Mesenteric fat pad (tissue), 1 donor: ENCODE results near the gene MIF. TPM values are rescaled to one million over a fixed set of nuclear protein-coding genes. Genes with fewer than 3 reads are reported as not detected.
"Not testable (repeated sequence)": the region's sequence is repeated elsewhere in the genome, so short reads cannot be mapped to it uniquely, and the experiment has no call there.

Experiments
- DNase-seq: peaks from one replicate; pipeline ENCODE4 v3.0.0-alpha.2; 2020; ENCODE audit warnings: low spot score
- total RNA-seq: library from RNA; stranded (reverse); fragmentation: NEBNext Ultra II Directional; extraction: Animal tissue kit (Norgen Biotek cat#: 25700); gene quantifications from one replicate; pipeline ENCODE4 v1.2.1, GENCODE V29; 2021
- donor health status: DM: yes; HTN: yes; CAD: no.

The MIF gene
- total RNA-seq, 1 donor from 2014 or later, result 319 TPM

DNA sequence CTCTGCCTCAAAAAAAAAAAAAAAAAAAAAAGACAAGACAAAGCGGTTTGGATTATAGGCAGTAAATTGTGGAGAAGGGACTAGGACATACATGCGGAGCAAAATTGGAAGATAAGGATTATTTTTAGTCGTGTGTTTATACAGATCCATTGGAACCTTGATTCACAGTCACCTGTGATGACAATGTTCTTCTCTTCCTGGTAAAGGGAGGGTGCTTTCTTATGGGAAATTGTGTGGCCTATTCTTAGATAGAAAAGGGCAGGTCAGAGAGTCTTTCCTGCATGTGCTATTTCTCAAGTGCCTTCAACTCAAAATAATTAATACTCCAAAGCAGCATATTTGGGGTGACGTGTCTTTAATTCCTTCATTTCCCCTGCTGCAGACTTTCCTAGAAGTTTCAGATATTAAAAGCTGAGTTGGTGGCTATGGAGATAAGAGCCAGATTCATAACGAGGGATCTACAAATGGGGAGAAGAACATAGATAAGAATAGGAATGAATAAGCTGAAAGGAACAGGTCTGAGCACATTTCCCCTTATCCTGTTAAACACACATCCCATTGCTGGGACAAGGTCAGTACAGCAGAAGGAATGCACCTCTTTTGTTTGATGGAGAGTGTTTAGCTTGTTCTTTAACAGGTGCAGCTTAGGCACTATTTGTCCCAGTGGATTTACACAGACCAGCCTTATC is 44.3 kb downstream of the MIF start:
- DNase-seq, result no peak

DNA sequence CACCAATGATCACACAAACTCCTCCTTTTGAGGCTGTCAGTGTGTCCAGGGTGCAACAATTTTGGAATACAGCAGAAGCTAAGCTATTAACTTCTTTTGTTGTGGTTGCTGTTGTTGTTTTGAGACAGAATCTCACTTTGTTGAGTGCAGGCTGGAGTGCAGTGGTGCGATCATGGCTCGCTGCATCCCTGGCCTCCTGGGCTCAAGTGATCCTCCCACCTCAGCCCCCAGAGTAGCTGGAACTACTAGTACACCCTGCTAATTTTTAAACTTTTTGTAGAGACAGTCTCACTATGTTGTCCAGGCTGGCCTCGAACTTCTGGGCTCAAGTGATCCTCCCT is 44.8 kb downstream of the MIF start:
- no peak for DNase-seq

DNA sequence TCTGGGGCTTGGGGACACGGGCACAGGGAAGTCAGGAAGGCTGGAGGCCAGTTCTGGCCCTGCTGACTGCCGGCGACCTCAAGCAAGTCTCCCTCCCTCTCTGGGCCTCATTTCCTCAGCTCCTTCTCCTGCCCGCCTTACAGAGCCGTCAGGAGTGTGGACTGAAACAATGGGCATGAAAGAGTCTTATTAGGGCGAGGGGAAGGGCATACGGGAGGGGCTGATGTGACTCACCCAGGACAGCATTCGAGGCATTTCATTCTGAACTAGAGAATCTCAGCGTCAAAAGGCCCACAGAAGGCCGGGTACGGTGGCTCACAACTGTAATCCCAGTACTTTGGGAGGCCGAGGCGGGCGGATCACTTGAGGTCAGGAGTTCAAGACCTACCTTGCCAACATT is 46.0 kb downstream of the MIF start:
- DNase-seq, result not testable (repeated sequence)

Other genes with a start within 250 kb of the MIF start
- 1.5 TPM for gene RGL4, start 203.4 kb upstream of the MIF start, total RNA-seq
- gene ZNF70, start 143.3 kb upstream of the MIF start, total RNA-seq, result 7.8 TPM
- gene VPREB3, start 140.0 kb upstream of the MIF start, total RNA-seq, result not detected
- not detected for gene C22orf15, start 131.4 kb upstream of the MIF start, total RNA-seq
- 357 TPM for gene CHCHD10, start 126.4 kb upstream of the MIF start, total RNA-seq
- 5.7 TPM for gene MMP11, start 121.5 kb upstream of the MIF start, total RNA-seq
- gene SMARCB1, start 107.4 kb upstream of the MIF start, total RNA-seq, result 70.7 TPM
- 1.4 TPM for gene DERL3, start 55.4 kb upstream of the MIF start, total RNA-seq
- gene SLC2A11, start 36.5 kb upstream of the MIF start, total RNA-seq, result 8.4 TPM
- gene GSTT2B, start 66.8 kb downstream of the MIF start, total RNA-seq, result 3.8 TPM
- gene DDTL, start 72.5 kb downstream of the MIF start, total RNA-seq, result 1.2 TPM
- 116 TPM for gene DDT, start 80.1 kb downstream of the MIF start, total RNA-seq
- not detected for gene GSTT2, start 85.8 kb downstream of the MIF start, total RNA-seq
- not detected for gene GSTT4, start 111.1 kb downstream of the MIF start, total RNA-seq
- 41.7 TPM for gene CABIN1, start 116.9 kb downstream of the MIF start, total RNA-seq